Fibroblast of skin of back (primary cell): ENCODE data around the gene VASN.
"Not testable (repeated sequence)": the region's sequence is repeated elsewhere in the genome, so short reads cannot be mapped to it uniquely, and the experiment has no call there.

ENCODE experiments used
- DNase-seq: peaks from one replicate; pipeline ENCODE4 v3.0.0-alpha.2; 2013

Gene VASN

GRCh38 chr16:4385789-4386450 lies 14.3 kb downstream of the VASN start:
- DNase-seq, result no peak

DNA sequence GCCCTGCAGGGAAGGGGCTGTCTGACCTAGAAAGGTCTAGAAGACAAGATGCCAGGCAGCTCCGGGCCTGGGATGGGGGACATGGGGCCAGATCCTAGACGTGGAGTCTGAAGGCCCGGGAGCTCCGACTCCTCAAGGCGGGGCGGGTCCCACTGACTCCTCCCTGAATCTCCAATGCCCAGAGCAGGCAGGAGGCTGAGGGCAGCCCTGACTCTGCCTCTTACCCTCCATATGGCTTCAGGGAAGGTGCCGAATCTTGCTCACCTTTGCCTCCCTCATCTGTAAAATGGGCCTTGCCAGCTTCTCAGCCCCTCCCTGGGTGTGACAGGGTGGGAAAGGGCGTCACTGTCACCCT lies 14.8 kb downstream of the VASN start:
- DNase-seq, result peak; percentile 66

- peak; percentile 56 for DNase-seq
These were observed 15.4 kb downstream of the VASN start for GRCh38 chr16:4386951-4387565.

DNA sequence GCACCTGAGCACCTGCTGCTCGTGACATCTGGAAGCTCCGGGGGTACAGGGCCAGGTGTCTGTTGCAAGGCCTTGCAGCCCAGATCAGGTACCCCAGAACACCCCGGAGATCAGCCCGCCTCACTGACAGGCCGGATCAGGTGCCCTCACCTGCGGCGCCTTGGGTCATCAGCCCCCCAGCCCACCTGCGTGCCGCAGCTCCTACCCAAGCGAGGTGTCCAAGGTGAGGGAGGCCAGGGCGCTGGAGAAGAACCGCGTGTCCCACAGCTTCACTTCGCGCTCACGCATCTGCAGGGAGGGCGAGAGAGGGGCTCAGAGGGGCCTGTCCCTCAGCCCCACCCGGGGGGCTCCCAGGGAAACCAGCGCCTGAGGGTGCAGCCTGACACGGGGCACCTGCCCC lies 16.1 kb downstream of the VASN start:
- DNase-seq, result no peak

GRCh38 chr16:4388271-4389021 lies 16.8 kb downstream of the VASN start:
- DNase-seq, result peak; percentile 93

GRCh38 chr16:4389051-4389955 lies 17.7 kb downstream of the VASN start:
- DNase-seq, result peak; percentile 56

- no peak for DNase-seq
These were observed 18.9 kb downstream of the VASN start for GRCh38 chr16:4390266-4391260.

DNA sequence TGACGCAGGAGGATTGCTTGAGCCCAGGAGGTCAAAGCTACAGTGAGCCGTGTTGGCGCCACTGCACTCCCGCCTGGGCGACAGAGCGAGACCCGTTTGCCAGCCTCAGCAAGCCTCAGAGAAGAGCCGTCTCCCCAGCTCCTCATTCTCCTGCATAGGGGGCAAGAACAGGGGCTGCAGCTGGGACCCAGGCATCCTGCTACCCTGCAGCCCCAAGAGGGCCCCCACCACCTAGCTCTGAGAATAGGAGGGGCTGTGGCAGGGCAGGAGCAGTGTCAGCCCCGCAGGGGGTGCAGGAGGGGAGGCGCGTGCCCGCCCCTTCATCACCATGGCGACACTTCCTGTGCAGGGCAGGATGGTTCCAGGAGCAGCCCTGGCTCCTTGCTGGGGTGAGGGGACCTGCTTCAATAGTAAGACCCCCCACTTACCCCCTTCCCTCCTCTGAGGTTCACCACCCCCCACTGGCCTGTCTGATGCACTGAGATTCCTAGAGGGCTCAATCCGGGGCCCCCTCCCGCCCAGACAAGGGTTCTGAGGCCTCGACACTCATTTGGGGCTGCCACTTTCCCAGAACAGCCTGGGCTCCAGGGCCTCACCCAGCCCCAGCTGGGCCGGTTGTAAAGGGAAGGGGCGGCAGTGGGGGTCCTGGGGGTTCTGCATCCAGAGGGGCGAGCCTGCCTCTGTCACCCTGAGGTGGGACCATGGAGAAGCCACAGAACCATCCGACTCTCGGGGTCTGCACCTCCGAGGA lies 20.2 kb downstream of the VASN start:
- no peak for DNase-seq

DNA sequence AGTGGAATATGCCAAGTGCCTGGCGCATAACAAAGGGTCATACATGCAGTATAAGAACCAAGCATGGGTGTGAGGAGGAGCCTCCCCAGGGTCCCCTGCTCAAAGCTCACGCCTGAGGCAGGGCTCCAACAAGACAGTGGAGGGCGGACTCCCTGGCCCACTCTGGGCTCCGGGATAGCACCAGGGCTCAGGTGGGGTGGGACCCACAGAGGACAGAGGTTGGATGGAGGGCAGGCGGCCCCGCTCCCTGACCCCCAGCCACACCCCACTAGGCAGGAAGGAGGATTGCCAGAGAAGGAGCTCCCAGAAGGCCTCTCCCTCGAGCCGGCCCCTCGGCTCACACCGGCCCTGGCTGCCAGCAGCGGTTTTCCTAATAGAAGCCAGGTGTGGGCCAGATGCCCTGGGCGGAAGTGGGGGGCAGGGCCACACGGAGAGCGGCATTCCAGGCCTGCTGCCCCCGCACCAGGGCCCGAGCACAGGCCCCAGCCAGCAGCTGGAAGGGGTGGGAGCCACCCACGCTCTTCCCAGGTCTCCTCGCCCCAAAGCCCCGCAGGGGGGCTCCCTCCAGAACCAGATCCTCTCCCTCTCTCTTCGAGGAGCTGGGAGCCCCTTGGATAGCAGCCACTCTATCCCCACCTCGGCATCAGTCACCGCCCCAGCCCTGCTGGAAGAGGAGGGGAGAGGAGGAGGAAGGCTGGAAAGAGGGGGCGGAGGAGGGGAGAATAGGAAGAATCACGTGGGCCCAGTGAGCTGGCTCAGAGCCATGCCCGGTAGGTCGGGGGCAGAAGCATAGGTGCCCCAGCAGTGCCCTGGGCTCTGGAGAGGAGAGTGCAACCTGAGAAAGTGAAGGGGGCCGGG lies 21.0 kb downstream of the VASN start:
- peak; percentile 81 for DNase-seq

- no peak for DNase-seq
These were observed 21.6 kb downstream of the VASN start for GRCh38 chr16:4393240-4393600.

DNA sequence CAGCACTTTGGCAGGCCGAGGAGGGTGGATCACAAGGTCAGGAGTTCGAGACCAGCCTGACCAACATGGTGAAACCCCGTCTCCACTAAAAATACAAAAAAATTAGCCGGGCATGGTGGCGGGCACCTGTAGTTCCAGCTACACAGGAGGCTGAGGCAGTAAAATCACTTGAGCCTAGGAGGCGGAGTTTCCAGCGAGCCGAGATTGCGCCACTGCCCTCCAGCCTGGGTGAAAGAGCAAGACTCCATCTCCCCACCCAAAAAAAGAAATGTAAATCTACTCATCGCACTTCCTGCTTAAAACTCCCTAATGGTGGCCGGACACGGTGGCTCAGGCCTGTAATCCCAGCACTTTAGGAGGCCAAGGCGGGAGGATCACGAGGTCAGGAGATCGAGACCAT lies 22.2 kb downstream of the VASN start:
- DNase-seq, result not testable (repeated sequence)

DNA sequence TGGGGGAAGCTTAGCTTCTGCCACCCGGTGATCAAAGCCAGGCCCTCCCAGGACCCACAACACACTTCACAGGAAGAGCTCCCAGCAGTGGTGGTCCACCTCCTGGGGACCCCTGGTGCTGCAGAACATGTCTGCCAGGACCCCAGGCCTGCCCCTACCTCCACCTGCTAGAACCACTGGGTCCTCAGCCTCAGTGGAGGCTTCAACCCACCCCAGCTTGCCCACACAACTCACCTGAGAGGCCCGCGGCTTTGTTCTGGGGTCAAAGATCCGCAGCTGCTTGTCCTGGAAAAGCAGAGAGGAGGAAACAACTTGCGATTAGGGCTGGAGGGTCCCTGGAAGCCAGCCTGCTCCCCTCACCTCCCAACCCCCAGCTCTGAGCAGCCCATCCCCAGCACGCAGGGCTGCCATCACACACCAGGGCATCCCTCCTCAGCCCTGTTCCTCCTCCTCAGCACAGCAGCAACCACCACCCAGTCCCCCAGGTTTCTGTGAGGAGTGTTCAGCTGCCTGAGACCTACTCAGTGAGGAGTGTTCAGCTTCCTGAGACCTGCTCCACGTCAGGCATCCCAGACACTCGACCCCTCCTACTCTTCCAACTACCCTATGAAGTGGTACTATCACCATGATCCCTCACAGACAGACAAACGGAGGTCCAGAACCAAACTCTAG lies 23.5 kb downstream of the VASN start:
- no peak for DNase-seq

GRCh38 chr16:4399001-4399730 lies 27.5 kb downstream of the VASN start:
- DNase-seq, result no peak

DNA sequence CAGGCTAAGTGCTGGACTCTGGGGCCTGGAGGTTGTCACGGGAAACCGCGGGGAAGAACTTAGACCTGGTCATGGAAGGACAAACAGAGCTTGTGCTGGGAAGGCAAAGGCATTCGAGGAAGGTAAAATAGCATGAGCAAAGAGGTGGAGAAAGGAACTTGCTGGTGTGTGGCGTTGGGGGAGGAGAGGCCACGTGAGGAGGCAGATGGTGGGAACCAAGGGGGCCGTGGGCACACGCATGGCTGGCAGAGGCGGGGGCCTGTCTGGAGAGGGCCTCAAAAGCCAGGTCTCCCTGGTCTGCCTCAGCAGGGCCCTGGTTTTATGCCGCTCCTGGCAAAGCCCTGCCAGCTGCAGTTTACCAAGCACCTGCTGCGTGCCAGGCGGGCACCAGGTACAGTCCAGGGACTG lies 29.4 kb downstream of the VASN start:
- DNase-seq, result no peak

DNA sequence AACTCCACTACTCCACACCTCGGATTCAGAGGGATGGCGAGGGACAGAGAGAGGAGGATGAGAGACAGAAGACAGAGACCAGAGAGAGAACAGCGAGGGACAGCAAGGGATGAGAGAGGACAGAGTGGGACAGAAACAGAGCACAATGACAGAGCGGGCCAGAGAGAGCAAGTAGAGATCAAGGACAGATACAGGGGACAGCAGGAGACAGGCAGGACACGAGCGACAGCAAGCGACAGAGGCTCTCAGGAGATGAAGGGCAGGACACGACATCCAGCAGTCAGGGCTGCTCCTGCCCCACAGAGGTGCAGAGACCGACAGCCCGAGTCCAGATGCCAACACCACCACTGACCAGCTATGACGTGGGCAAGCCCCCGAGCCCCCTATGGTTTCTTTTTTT lies 29.9 kb downstream of the VASN start:
- DNase-seq, result no peak

- DNase-seq, result peak; percentile 71
These were observed 30.9 kb downstream of the VASN start for GRCh38 chr16:4402439-4403132.

DNA sequence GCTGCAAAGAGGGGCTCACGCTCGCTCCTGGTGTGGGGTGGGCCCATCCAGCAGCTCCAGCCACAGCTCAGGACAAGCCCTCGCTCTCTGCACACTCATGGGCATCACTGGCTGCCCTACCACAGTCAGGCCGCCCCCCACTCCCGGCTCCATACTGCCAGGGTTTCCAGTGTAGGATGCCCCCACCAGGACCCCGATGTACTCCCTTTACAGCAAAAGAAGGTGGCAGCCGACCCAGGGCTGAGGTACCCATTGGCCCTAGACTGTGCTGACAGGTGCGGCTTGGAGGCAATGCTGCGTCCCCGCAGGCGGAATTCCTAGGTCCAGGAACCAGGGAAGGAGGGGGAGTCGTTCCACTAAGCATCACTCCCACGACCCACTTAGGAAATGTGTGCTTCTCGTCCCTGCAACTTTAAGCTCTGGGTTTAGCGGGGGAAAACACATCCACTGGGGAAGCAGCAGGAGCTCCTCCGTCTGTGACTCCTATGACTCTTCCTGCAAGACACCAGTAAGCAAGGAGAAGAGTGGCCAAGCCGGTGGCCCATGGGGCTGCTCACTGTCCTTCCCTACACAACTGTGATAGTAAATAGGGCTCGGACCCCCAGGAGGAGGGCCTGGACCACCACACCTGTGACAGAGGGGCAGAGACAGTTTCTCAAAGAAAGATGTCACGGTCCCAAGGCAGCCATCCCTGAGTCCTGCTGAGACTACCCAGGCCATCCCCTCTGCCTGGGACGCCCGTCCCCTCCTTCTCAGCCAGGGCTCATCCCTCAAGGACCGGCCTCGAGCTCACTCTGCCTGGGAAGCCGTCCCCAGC lies 31.7 kb downstream of the VASN start:
- no peak for DNase-seq
